Activated T-helper 17 cell treated with anti-CD3 and anti-CD28 coated beads, Interleukin-2, amount 50 U/mL, for 72 hours (primary cell): Measurements from ENCODE around the gene SYNGAP1. TPM values are rescaled to one million over a fixed set of nuclear protein-coding genes. Genes with fewer than 3 reads are reported as not detected.

Experiments
- ATAC-seq: fragments of 150-1000 bp; cut with Tn5 transposase; replicated peaks from 2 replicates; pipeline ENCODE4 v1.10.0; 2021; ENCODE audit warnings: mild to moderate bottlenecking, moderate library complexity
- H3K27ac Mint-ChIP-seq: one replicate; pipeline ENCODE4 v1.8.0; 2022; ENCODE audit warnings: mixed read lengths
- H3K27me3 Mint-ChIP-seq: one replicate; pipeline ENCODE4 v1.8.0; 2022; ENCODE audit warnings: mixed read lengths
- H3K36me3 Mint-ChIP-seq: one replicate; pipeline ENCODE4 v1.8.0; 2022; ENCODE audit warnings: low read depth, mild to moderate bottlenecking, mixed read lengths
- H3K4me1 Mint-ChIP-seq: one replicate; pipeline ENCODE4 v1.8.0; 2022; ENCODE audit warnings: mixed read lengths
- H3K4me3 Mint-ChIP-seq: one replicate; pipeline ENCODE4 v1.8.0; 2022; ENCODE audit warnings: mild to moderate bottlenecking, mixed read lengths
- H3K9me3 Mint-ChIP-seq: one replicate; pipeline ENCODE4 v1.8.0; 2022; ENCODE audit warnings: mixed read lengths
- total RNA-seq, 2 donors: library from RNA; stranded (reverse); gene quantifications; one replicate each; pipeline ENCODE4 v1.2.3, GENCODE V29; 2022

Gene SYNGAP1
- total RNA-seq, 2 donors from 2014 or later, result 43.2 to 156 TPM

DNA sequence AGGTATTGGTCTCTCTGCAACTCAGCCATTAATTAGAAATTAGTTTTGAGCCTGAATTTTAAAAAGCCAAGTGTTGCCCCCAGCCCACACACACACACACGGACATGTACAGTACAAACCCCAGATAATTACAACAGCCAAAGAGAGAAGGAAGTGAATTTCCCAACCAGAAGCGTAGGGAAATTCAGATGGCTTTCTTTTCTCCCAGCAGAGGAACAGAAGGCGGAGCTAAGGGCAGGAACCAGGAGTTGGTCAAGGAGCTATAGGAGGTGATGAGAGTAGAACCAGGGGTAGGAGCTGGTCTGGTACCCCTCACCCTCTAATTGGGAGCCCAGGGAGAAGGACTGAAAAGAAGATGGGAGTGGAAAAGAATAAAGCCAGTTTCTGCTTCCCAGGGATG, 30.6 kb downstream of the SYNGAP1 start:
- H3K27ac Mint-ChIP-seq, result peak overlapping the region; percentile 18
- H3K36me3 Mint-ChIP-seq, result peaks cover 75% of the 10 kb centered on the region
- H3K4me3 Mint-ChIP-seq, result no peak overlapping the region
- no peaks in the 10 kb centered on the region for H3K9me3 Mint-ChIP-seq
- H3K27me3 Mint-ChIP-seq, result no peaks in the 10 kb centered on the region
- peaks cover 20% of the 10 kb centered on the region for H3K4me1 Mint-ChIP-seq
- ATAC-seq, result no peak

DNA sequence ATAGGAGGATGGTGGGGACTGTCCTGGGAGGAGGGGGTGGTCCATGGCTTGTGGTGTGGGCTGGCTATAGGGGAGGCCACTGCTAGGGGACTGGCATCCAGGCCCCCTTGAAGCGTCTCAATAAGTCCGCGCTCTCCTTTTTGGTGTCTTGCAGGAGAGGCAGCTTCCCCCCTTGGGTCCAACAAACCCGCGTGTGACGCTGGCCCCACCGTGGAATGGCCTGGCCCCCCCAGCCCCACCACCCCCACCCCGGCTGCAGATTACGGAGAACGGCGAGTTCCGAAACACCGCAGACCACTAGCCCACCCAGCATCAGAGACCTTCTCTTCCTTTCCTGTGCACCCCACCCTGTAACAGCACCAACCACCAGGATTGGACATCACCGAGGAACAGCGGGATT, 31.7 kb downstream of the SYNGAP1 start:
- H3K36me3 Mint-ChIP-seq, result peaks cover 75% of the 10 kb centered on the region
- peaks cover 22% of the 10 kb centered on the region for H3K4me1 Mint-ChIP-seq
- no peak for ATAC-seq
- H3K9me3 Mint-ChIP-seq, result no peaks in the 10 kb centered on the region
- H3K27me3 Mint-ChIP-seq, result no peaks in the 10 kb centered on the region
- no peak overlapping the region for H3K4me3 Mint-ChIP-seq
- H3K27ac Mint-ChIP-seq, result no peak overlapping the region

DNA sequence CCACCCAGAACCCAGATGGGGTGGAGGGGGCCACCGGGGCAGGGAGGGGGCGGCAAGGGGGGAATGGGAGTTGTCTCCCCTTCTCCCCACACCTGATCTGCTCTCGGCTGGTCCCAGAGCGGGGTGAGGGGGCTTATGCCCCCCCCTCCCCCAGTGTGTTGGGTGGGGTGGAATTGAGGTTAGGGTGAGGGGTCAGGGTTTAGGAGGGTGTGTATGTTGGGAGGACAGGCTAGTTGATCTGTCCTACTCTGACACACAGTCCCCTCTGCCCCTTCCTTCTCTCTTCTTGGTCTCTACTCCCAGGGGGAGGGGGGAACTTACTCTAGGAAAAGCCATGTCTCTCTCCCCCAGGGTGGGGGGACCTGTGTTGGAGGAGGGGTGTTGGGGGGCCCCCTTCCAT, 32.6 kb downstream of the SYNGAP1 start:
- H3K27ac Mint-ChIP-seq, result peak overlapping the region; percentile 98
- H3K9me3 Mint-ChIP-seq, result no peaks in the 10 kb centered on the region
- peak overlapping the region; percentile 96 for H3K4me3 Mint-ChIP-seq
- no peak for ATAC-seq
- H3K36me3 Mint-ChIP-seq, result peaks cover 71% of the 10 kb centered on the region
- peaks cover 22% of the 10 kb centered on the region for H3K4me1 Mint-ChIP-seq
- no peaks in the 10 kb centered on the region for H3K27me3 Mint-ChIP-seq

GRCh38 chr6:33453393-33454008, 33.6 kb downstream of the SYNGAP1 start:
- Mint-ChIP-seq H3K27me3 (no peaks in the 10 kb centered on the region), H3K27ac (peak overlapping the region; percentile 98), H3K36me3 (peaks cover 61% of the 10 kb centered on the region), H3K4me1 (peaks cover 22% of the 10 kb centered on the region), H3K4me3 (peak overlapping the region; percentile 96), H3K9me3 (no peaks in the 10 kb centered on the region)
- no peak for ATAC-seq

GRCh38 chr6:33454009-33454946, 34.4 kb downstream of the SYNGAP1 start, which contains the start of gene ZBTB9:
TSS of gene ZBTB9 (plus strand) at chr6:33454576. CDS start at chr6:33455101, 525 bp downstream.
- H3K9me3 Mint-ChIP-seq, result no peaks in the 10 kb centered on the region
- peak; percentile 99 for ATAC-seq
- peaks cover 54% of the 10 kb centered on the region for H3K36me3 Mint-ChIP-seq
- peak within 1 kb of the TSS; percentile 98 for H3K27ac Mint-ChIP-seq
- H3K4me3 Mint-ChIP-seq, result peak within 1 kb of the TSS; percentile 96
- H3K4me1 Mint-ChIP-seq, result peaks cover 16% of the 10 kb centered on the region
- H3K27me3 Mint-ChIP-seq, result no peaks in the 10 kb centered on the region

DNA sequence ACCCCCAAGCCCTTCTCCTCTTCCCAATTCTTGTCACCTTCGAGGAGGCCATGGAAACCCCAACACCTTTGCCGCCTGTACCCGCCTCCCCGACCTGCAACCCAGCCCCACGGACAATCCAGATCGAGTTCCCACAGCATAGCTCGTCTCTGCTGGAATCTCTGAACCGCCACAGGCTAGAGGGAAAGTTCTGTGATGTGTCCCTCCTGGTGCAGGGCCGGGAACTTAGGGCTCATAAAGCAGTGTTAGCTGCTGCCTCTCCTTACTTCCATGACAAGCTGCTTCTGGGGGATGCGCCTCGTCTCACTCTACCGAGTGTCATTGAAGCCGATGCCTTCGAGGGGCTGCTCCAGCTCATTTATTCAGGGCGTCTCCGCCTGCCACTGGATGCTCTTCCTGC, 35.2 kb downstream of the SYNGAP1 start:
- Mint-ChIP-seq H3K9me3 (no peaks in the 10 kb centered on the region), H3K27me3 (no peaks in the 10 kb centered on the region), H3K27ac (peak overlapping the region; percentile 98), H3K4me1 (peaks cover 16% of the 10 kb centered on the region), H3K4me3 (peak overlapping the region; percentile 96), H3K36me3 (peaks cover 47% of the 10 kb centered on the region)
- ATAC-seq, result no peak

DNA sequence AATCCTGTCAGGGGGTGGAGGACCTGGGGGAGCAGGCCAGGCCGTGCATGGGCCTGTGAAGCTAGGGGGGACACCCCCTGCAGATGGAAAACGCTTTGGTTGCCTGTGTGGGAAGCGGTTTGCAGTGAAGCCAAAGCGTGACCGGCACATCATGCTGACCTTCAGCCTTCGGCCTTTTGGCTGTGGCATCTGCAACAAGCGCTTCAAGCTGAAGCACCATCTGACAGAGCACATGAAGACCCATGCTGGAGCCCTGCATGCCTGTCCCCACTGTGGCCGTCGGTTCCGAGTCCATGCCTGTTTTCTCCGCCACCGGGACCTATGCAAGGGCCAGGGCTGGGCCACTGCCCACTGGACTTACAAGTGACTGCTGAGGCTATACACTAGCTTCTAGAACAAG, 36.3 kb downstream of the SYNGAP1 start:
- peaks cover 16% of the 10 kb centered on the region for H3K4me1 Mint-ChIP-seq

DNA sequence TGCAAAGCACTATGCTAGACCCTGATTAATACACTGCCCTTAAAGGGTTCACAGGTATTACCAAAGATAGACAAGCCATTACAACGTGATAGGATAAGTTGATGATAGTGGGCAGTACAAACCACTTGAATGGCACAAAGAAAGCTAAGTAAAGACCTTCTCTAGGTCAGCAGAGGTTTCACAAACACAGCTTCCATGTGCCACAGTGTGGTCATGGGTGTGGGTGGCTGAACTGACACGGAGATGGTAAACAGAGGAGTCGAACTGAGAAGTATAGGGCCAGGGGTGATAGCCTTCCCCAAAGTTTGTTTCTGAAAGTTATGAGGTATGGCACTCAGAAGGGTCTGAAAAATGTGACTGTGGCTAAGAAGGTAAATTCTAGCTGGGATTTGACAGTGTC, 38.8 kb downstream of the SYNGAP1 start:
- Mint-ChIP-seq H3K4me3 (no peak overlapping the region), H3K4me1 (peaks cover 7% of the 10 kb centered on the region), H3K27ac (no peak overlapping the region), H3K36me3 (peaks cover 34% of the 10 kb centered on the region), H3K27me3 (no peaks in the 10 kb centered on the region), H3K9me3 (no peaks in the 10 kb centered on the region)
- no peak for ATAC-seq

More for the DNA sequence above, 36.3 kb downstream of the SYNGAP1 start:
- Mint-ChIP-seq H3K9me3 (no peaks in the 10 kb centered on the region), H3K27me3 (no peaks in the 10 kb centered on the region), H3K27ac (no peak overlapping the region), H3K4me3 (no peak overlapping the region), H3K36me3 (peaks cover 47% of the 10 kb centered on the region)
- no peak for ATAC-seq

- no peaks in the 10 kb centered on the region for H3K27me3 Mint-ChIP-seq
- no peak for ATAC-seq
- H3K4me1 Mint-ChIP-seq, result peaks cover 5% of the 10 kb centered on the region
- H3K36me3 Mint-ChIP-seq, result peaks cover 30% of the 10 kb centered on the region
- H3K27ac Mint-ChIP-seq, result no peak overlapping the region
- no peak overlapping the region for H3K4me3 Mint-ChIP-seq
- no peaks in the 10 kb centered on the region for H3K9me3 Mint-ChIP-seq
Observed at GRCh38 chr6:33459226-33459625, 39.4 kb downstream of the SYNGAP1 start.

DNA sequence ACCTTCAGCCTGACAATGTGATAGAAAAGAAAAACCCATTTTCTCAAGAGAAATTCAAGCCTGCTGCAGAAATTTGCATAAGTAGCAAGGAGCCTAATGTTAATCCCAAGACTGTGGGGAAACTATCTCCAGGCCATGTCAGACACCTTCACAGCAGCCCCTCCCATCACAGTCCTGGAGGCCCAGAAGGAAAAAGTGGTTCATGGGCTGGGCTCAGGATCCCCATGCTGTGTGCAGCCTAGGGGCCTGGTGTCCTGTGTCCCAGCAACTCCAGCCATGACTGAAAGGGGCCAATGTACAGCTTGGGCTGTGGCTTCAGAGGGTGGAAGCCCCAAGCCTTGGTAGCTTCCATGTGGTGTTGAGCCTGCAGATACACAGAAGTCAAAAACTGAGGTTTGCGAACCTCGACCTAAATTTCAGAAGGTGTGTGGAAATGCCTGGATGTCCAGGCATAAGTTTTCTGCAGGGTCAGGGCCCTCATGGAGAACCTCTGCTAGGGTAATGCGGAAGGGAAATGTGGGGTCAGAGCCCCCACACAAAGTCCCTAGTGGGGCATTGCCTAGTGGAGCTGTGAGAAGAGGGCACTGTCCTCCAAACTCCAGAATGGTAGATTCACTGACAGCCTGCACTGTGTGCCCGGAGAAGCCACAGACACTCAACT, 46.3 kb downstream of the SYNGAP1 start:
- Mint-ChIP-seq H3K27me3 (no peaks in the 10 kb centered on the region), H3K27ac (no peak overlapping the region), H3K4me3 (no peak overlapping the region), H3K36me3 (no peaks in the 10 kb centered on the region), H3K9me3 (no peaks in the 10 kb centered on the region), H3K4me1 (peaks cover 4% of the 10 kb centered on the region)
- no peak for ATAC-seq

DNA sequence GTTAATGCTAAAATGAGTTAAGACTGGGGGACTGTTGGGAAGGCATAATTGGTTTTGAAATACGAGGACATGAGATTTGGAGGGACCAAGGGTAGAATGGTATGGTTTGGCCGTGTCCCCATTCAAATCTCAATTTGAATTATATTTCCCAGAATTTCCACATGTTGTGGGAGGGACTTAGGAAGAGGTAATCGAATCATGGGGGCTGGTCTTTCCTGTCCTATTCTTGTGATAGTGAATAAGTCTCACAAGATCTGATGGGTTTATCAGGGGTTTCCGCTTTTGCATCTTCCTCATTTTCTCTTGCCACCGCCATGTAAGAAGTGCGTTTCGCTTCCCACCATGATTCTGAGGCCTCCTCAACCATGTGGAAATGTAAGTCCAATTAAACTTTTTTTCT, 47.2 kb downstream of the SYNGAP1 start:
- Mint-ChIP-seq H3K27me3 (no peaks in the 10 kb centered on the region), H3K36me3 (no peaks in the 10 kb centered on the region), H3K9me3 (no peaks in the 10 kb centered on the region), H3K27ac (no peak overlapping the region), H3K4me3 (no peak overlapping the region), H3K4me1 (peaks cover 4% of the 10 kb centered on the region)
- ATAC-seq, result no peak

DNA sequence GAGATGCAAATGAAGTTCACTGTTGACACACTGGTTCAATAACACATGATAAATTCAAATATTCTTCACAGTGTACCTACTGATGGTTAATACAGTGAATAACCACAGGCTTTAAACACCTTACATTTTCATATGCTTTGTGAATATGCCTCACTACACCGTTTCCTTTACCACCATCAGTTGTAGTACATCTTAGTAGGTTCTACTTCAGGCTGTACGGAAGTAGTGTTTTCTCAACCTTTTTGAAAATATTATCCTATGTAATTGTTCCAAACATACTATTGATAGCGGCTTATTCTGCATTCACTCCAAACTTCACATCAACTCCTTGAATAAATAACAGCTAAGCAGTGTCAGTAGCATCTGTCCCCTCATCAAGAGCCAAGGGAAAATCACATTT, 49.8 kb downstream of the SYNGAP1 start:
- Mint-ChIP-seq H3K27ac (no peak overlapping the region), H3K4me1 (peaks cover 4% of the 10 kb centered on the region), H3K4me3 (no peak overlapping the region), H3K9me3 (no peaks in the 10 kb centered on the region), H3K27me3 (no peaks in the 10 kb centered on the region), H3K36me3 (no peaks in the 10 kb centered on the region)
- ATAC-seq, result no peak

DNA sequence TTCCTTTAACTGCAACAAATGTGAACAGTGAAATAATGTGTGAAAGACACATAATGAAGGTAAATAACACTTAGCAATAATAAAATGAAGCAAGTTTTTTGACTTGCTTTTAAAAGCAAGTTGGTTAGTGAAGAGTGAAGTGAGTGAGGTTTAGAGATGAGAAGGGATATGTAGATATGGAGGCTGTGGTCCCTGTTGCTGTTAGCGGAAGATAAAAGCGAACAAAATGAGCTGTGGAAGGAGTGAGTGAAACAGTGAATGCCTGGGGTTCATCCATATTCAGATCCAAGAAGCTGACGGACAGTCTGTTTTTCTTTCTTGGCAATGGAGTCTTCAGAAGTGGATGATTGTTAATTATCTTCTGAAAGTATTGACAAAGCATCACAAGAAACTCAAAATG, 58.0 kb downstream of the SYNGAP1 start:
- Mint-ChIP-seq H3K4me1 (no peaks in the 10 kb centered on the region), H3K27me3 (peaks cover 4% of the 10 kb centered on the region), H3K36me3 (no peaks in the 10 kb centered on the region), H3K9me3 (no peaks in the 10 kb centered on the region), H3K27ac (no peak overlapping the region), H3K4me3 (no peak overlapping the region)
- ATAC-seq, result no peak

GRCh38 chr6:33481192-33481591, 61.3 kb downstream of the SYNGAP1 start:
- Mint-ChIP-seq H3K4me1 (no peaks in the 10 kb centered on the region), H3K4me3 (no peak overlapping the region), H3K9me3 (no peaks in the 10 kb centered on the region), H3K27me3 (peaks cover 4% of the 10 kb centered on the region), H3K27ac (no peak overlapping the region), H3K36me3 (no peaks in the 10 kb centered on the region)
- no peak for ATAC-seq
